SK-N-SH treated with all-trans-retinoic acid at 6 μM for 48 hours (cell line): Measurements from ENCODE around the gene TMC4.
"Not testable (repeated sequence)": the region's sequence is repeated elsewhere in the genome, so short reads cannot be mapped to it uniquely, and the experiment has no call there.

ENCODE experiments used
- ATAC-seq: fragments of 200-7000 bp; cut with Tn5 transposase; 3 replicates; pipeline ENCODE4 v1.9.1; 2020; ENCODE audit warnings: mild to moderate bottlenecking, moderate library complexity
- ARNTL ChIP-seq: fragments of 450-650 bp; formaldehyde crosslinking; IDR thresholded peaks from 2 replicates; pipeline ENCODE4 v1.5.0; 2020; ENCODE audit warnings: low read depth, mild to moderate bottlenecking, moderate library complexity, borderline replicate concordance
- BACH2 ChIP-seq: fragments of 250-450 bp; sonication (Bioruptor Pico); IDR thresholded peaks from 2 replicates; pipeline ENCODE4 v1.9.0; 2021; ENCODE audit warnings: mild to moderate bottlenecking, borderline replicate concordance
- CREB5 ChIP-seq: fragments of 250-450 bp; sonication (Bioruptor Pico); IDR thresholded peaks from 2 replicates; pipeline ENCODE4 v1.5.1; 2020; ENCODE audit warnings: low read depth, mild to moderate bottlenecking, moderate library complexity
- CSRNP3 ChIP-seq: fragments of 250-450 bp; sonication (Bioruptor Pico); IDR thresholded peaks from 2 replicates; pipeline ENCODE4 v1.5.1; 2021; ENCODE audit warnings: mild to moderate bottlenecking, moderate library complexity
- GLIS3 ChIP-seq: fragments of 250-450 bp; sonication (Bioruptor Pico); IDR thresholded peaks from 2 replicates; pipeline ENCODE4 v1.5.0; 2020; ENCODE audit warnings: mild to moderate bottlenecking, moderate library complexity
- ISL1 ChIP-seq: fragments of 250-450 bp; sonication (Bioruptor Pico); IDR thresholded peaks from 2 replicates; pipeline ENCODE4 v2.1.2; 2022; ENCODE audit warnings: mild to moderate bottlenecking, moderate library complexity
- OSR1 ChIP-seq: fragments of 250-450 bp; sonication (Bioruptor Pico); IDR thresholded peaks from 2 replicates; pipeline ENCODE4 v1.8.0; 2022; ENCODE audit warnings: moderate library complexity, mild to moderate bottlenecking, inconsistent platforms
- PATZ1 ChIP-seq: fragments of 250-450 bp; sonication (Bioruptor Pico); IDR thresholded peaks from 2 replicates; pipeline ENCODE4 v1.8.0; 2020; ENCODE audit warnings: mild to moderate bottlenecking, moderate library complexity, borderline replicate concordance
- POU6F1 ChIP-seq: fragments of 250-450 bp; sonication (Bioruptor Pico); IDR thresholded peaks from 2 replicates; pipeline ENCODE4 v1.8.0; 2021; ENCODE audit warnings: low read depth, mild to moderate bottlenecking, moderate library complexity, borderline replicate concordance
- PPARA ChIP-seq: fragments of 250-450 bp; sonication (Bioruptor Pico); IDR thresholded peaks from 2 replicates; pipeline ENCODE4 v1.5.0; 2020; ENCODE audit warnings: mild to moderate bottlenecking, borderline replicate concordance
- RARB ChIP-seq: fragments of 250-450 bp; sonication (Bioruptor Pico); IDR thresholded peaks from 2 replicates; pipeline ENCODE4 v1.8.0; 2021; ENCODE audit warnings: mild to moderate bottlenecking, moderate library complexity
- SNAI2 ChIP-seq: fragments of 250-450 bp; sonication (Bioruptor Pico); IDR thresholded peaks from 2 replicates; pipeline ENCODE4 v1.5.0; 2020; ENCODE audit warnings: mild to moderate bottlenecking, moderate library complexity
- TCF4 ChIP-seq: fragments of 250-450 bp; sonication (Bioruptor Pico); IDR thresholded peaks from 2 replicates; pipeline ENCODE4 v1.8.0; 2021; ENCODE audit warnings: mild to moderate bottlenecking, moderate library complexity, borderline replicate concordance
- TOX ChIP-seq: fragments of 250-450 bp; sonication (Bioruptor Pico); IDR thresholded peaks from 2 replicates; pipeline ENCODE4 v1.8.0; 2021; ENCODE audit warnings: mild to moderate bottlenecking, moderate library complexity, borderline replicate concordance
- TSHZ2 ChIP-seq: fragments of 250-450 bp; sonication (Bioruptor Pico); IDR thresholded peaks from 2 replicates; pipeline ENCODE4 v1.5.0; 2020; ENCODE audit warnings: mild to moderate bottlenecking, moderate library complexity
- ZFP3 ChIP-seq: fragments of 250-450 bp; sonication (Bioruptor Pico); IDR thresholded peaks from 2 replicates; pipeline ENCODE4 v1.5.0; 2020; ENCODE audit warnings: mild to moderate bottlenecking, moderate library complexity
- ZFP30 ChIP-seq: fragments of 450-650 bp; formaldehyde crosslinking; IDR thresholded peaks from 2 replicates; pipeline ENCODE4 v1.5.0; 2022; ENCODE audit warnings: mild to moderate bottlenecking, moderate library complexity
- ZNF565 ChIP-seq: fragments of 450-650 bp; formaldehyde crosslinking; conservative IDR thresholded peaks from 2 replicates; pipeline ENCODE4 v1.5.0; 2020; ENCODE audit warnings: low read depth, mild to moderate bottlenecking, moderate library complexity
- ZNF8 ChIP-seq: fragments of 450-650 bp; formaldehyde crosslinking; IDR thresholded peaks from 2 replicates; pipeline ENCODE4 v1.5.0; 2020; ENCODE audit warnings: mild to moderate bottlenecking, moderate library complexity

The TMC4 gene

GRCh38 chr19:54218259-54218658, 45.3 kb upstream of the TMC4 start:
- no peak for ATAC-seq
- TF ChIP-seq TCF4 (CRISPR knock-in tag) (no peak), ZNF8 (CRISPR knock-in tag) (no peak), SNAI2 (CRISPR knock-in tag) (no peak), PPARA (no peak), CSRNP3 (CRISPR knock-in tag) (no peak), GLIS3 (CRISPR knock-in tag) (no peak), ZNF565 (CRISPR knock-in tag) (no peak), POU6F1 (CRISPR knock-in tag) (no peak), OSR1 (no peak), ZFP30 (CRISPR knock-in tag) (no peak), CREB5 (no peak), ISL1 (CRISPR knock-in tag) (no peak), ARNTL (CRISPR knock-in tag) (no peak), TSHZ2 (CRISPR knock-in tag) (no peak), BACH2 (CRISPR knock-in tag) (no peak), PATZ1 (CRISPR knock-in tag) (no peak), TOX (CRISPR knock-in tag) (no peak), RARB (CRISPR knock-in tag) (no peak), ZFP3 (CRISPR knock-in tag) (no peak)

- ATAC-seq: not testable (repeated sequence)
Measured at GRCh38 chr19:54217517-54218247, 44.7 kb upstream of the TMC4 start.

- no peak for ATAC-seq
- TF ChIP-seq ZFP3 (CRISPR knock-in tag) (no peak), OSR1 (no peak), CSRNP3 (CRISPR knock-in tag) (no peak)
Measured at GRCh38 chr19:54216869-54217268, 43.9 kb upstream of the TMC4 start.

GRCh38 chr19:54214734-54215133, 41.8 kb upstream of the TMC4 start:
- ATAC-seq: not testable (repeated sequence)

GRCh38 chr19:54214217-54214616, 41.3 kb upstream of the TMC4 start:
- not testable (repeated sequence) for ATAC-seq
